NCI-H1092 (cell line): Measurements from ENCODE around the gene VMAC.
"Not testable (repeated sequence)": the region's sequence is repeated elsewhere in the genome, so short reads cannot be mapped to it uniquely, and the experiment has no call there.

Experiments
- DNase-seq: peaks from one replicate; lab custom pipeline; 2025; lab: John Stamatoyannopoulos, UW

Gene VMAC

GRCh38 chr19:5884065-5884811 is 20.4 kb upstream of the VMAC start:
- DNase-seq = not testable (repeated sequence)

DNA sequence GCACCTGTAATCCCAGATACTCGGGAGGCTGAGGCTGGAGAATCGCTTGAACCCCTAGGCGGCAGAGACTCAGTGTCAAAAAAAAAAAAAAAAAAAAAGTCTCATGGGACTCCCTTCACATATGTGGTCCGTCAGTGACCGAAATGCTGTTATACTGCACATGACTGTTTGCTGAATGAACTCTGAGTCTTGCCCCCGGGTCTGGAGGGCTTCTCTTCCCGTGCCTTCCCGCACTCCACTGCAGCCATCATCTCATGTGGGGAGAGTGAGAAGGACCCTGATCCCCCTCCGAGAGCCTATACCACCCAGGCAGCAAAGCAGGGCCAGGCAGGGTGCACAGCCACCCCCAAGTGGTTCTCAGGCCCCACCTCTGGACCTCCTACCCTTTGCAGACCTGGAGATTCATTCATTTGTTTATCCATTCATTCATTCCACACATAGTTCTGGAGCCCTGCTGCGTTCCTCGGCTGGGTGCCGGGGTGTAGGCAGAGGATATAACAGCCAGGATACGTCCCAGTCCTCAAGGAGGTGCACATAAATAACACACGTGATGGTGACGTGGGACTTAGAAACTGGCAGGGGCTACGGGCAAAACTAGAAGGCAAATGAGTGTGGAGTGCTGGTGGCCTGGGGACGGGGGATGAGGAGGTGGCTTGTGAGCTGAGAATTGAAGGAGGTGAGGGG is 15.2 kb upstream of the VMAC start:
- no peak for DNase-seq

DNA sequence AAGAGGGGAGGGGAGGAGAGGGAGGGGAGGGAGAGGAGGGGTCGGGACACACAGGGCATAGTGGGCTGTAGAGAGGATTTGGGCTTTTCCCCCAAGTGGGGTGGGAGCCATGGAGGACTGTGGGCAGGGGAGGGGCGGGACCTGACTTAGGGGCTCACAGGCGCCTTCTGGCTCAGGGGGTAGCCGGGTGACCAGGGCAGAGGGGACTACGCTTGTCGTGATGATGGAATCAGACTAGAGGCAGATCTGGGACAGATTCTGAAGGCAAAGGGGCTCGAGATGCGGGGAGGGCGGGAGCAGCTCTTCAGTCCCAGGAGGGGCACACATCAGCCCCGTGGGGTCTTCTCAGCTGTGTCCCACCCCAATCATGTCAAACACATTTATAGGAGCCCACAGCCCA is 14.6 kb upstream of the VMAC start:
- no peak for DNase-seq

DNA sequence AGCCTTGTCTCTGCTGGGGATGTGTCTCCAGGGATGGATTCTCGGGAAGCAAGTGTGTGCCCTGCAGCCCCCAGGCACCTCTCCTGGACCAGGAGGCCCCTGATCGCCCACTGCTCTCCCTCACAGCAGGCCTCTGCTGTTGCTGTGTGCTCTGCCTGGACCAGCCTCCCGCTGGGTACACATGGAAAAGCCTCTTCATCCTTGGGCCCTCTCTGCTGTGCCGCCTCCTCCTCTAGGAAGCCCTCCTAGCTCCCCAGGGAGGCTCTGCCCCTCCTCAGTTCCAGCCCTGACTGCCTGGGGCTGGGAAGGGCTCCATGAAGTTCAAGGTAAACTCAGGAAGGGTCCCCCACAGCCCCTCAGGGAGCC is 13.1 kb upstream of the VMAC start:
- no peak for DNase-seq

DNA sequence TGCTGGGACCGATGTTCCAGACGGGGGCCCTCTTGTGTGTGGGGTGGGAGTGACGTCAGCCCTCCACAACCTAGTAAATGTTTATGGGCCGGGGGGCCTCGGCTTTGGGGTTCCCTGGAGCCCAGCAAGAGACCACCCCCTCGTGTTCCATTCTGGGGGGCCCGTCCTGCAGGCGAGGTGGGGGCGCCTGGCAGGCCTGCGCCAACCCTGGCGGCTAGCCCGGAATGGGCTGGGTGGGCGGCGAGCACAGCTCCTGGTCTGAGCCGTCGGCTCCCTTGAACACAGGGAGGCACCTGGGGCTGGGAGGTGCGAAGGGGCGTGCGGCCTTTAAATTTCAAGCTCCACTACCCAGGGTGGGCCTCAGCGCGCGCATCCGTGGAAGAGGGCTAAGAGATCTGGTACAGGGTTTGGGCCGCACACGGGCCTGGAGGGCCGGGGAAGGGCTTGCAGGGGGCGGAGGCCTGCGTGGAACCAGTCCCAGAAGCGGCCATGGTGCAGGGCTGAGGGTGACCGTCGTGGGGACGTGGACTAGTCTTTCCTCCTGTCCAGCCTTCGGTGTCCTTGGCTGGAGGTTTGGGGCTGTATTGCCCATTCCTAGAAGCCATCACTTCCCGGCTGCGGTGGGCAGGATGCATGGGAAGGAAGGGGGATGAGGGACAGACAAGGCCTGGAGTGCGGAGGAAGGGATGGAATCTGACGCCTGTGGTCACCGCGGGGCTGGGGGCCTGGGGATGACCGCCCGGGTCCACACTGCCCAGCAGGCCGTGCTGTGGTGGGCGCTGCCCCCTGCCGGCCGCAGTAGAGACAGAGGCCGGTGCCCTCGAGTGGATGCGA is 12.5 kb upstream of the VMAC start:
- DNase-seq = no peak

GRCh38 chr19:5892772-5893275 is 11.8 kb upstream of the VMAC start:
- no peak for DNase-seq

GRCh38 chr19:5893296-5893903 is 11.3 kb upstream of the VMAC start:
- no peak for DNase-seq

DNA sequence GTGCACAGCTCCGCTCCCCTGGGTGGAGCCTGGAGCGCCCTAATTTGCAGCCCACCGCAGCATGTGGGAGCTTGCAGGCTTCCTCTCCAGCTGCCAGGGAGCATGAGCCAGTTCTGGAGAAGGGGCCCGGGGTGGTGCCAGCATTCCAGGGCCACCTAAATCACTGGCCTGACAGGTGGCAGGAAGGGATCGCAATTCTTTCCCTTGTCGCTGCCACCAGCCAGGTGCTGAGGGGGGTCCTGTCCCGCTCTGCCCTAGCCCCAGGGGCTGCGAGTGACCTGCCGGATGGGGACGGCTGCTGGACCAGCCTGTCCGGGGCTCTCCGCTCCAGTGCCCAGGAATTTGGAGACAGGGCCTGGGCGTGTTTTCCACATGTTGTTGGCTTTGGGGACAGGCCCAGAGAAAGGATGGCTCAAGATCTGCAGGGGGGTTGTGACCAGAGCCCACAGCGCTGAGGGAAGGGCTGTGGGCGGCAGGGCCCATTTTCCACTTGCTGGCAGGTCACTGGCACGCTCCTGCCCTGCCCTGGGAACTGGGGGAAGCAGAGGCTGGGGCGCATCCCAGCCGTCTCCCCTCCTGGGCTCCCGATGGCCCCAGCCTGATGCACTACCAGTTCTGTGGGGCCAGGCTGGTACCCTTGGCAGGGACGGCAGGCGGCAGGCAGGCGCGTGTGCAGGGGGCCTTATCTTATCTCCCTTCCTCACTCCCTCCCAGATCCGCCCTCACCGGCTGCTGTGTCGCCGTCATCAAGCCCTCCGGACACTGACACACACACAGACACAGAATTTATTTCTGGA is 10.6 kb upstream of the VMAC start:
- no peak for DNase-seq

- no peak for DNase-seq
These were observed 9.8 kb upstream of the VMAC start for GRCh38 chr19:5894704-5895349.

DNA sequence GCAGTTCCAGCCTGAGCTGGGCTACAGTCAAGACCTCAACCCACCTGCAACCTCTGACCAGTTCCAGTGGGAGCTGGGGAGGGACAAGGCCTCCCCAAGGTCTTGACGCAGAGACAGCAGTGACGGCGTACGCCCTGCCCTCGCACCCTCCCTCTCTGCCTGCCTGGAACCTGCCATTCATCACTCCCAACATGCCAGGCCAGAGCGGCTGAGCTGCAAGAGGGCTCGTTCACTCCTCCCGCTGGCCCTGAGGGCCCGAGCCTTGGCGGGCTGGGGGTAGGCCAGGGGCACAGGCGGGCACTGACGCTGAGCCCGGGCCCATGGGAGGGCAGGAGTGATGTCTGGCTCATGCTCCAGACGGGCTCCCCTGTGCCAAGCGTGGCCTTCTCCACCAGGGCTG is 9.3 kb upstream of the VMAC start:
- no peak for DNase-seq

DNA sequence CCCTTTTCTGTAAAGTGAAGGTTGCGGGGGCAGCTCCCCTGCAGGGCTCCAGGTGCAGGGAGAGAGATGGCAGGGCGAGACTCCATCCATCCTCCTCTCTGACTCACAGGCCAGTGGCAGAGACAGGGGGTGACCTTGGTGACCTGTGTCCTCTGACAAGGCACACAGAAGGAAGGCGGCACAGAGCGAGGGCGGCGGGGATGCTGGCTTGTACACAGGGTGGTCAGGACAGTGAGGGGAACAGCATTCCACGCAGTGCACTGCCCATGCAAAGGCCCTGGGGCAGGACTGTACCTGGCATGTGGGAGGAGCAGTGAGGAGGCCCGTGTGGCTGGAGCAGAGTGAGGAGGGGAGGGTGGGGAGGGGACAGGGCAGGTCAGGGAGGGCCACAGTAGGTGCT is 8.8 kb upstream of the VMAC start:
- no peak for DNase-seq

DNA sequence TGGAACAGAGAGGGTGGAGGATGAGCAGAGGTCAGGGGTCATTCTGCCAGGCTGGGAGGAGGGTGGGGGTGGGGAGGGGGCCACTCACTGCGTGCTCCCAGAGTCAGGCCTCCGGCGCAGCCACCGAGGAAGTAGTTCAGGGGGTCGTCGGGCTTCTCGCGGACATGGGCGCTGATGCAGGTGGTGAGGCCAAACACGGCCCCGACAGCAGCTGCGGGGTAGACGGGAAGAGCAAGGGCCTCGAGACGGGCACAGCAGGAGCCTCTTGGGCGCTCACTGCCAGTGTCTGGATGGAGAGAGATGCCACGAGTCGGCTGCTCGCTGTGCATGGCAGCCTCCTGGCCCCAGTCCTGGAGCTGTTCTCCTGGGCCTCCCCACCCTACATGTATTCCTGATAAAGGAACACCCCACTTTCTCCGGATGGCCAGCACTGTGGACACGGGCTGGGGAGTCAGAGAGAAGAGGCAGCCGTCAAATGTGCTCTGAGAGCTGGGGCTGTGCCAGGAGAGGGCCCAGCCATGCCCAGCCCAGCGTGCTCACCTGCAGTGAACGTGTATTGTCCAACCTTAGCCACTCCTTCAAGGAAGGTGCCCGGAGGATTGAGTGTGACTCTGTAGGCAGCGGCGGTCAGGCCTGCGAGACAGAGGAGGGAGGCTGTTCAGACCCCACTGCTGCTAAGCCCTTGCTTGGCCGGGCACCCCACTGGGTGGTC is 8.2 kb upstream of the VMAC start:
- no peak for DNase-seq

- no peak for DNase-seq
These were observed 7.3 kb upstream of the VMAC start for GRCh38 chr19:5897189-5897969.

- no peak for DNase-seq
These were observed 4.7 kb upstream of the VMAC start for GRCh38 chr19:5899728-5900526.

DNA sequence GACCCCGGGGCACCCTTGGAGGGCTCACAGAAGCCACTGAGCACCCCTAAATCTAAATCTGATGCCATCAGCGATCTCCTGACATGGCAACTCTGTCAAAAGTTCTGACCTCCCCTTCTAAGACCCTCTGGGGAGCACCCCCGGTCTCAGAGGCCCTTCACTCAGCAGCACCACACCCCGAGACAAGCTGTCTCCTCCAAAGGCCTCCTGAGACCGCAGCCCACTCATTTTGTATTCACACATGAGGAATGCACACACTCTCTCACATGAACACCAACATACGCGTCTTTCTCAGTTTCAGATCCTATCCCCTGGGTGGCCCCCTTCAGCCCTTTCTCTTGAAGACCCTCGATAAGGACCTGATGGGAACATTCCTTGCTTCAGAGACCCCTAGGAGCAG is 3.7 kb upstream of the VMAC start:
- DNase-seq = no peak

- DNase-seq = no peak
These were observed 1.5 kb upstream of the VMAC start for GRCh38 chr19:5903056-5903623.

DNA sequence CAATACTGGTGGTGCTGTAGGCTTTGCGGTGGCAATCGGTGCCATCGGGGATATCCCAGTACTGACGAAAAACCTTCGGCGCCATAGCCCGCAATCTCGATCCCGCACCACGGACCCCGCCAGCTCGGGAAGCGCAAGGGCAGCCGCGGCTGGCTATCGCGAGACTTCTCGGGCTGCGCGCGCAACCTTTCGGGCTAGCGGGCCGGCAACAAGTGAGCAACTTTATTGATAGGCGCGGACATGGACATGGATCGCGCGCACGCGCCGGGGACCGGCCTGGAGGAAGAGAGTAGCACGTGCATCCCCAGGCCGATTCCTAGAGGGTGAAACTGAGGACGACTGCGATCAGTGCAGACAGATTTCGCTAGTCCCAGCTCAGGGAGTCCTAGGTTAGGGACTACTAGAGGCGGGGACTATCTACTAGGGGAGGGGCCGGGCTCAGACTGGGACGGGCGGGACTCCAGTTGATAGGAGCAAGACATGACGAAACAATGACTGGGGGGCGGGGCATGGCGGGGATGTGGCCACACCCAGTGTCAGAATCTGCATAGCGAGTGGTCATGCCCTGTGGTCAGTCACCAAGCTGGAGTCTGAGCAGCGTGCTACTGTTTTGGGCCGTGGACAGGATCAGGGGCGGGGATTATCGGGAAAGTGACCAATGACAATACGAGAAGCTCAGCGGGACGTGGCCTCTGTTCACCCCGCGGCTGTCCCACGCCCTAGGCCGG is 884 bp upstream of the VMAC start, which contains the start of gene NDUFA11:
TSS of gene NDUFA11 (minus strand) at position 167 of the 728 bp plus-strand sequence. CDS start at position 85, 82 bp downstream.
- DNase-seq = peak; percentile 96
